ENCODE data around the gene STK11.
A peak's percentile ranks its signal among the peaks of the same experiment; 100 is the strongest.
"Not testable (repeated sequence)": the region's sequence is repeated elsewhere in the genome, so short reads cannot be mapped to it uniquely, and the experiment has no call there.

Gene STK11

DNA sequence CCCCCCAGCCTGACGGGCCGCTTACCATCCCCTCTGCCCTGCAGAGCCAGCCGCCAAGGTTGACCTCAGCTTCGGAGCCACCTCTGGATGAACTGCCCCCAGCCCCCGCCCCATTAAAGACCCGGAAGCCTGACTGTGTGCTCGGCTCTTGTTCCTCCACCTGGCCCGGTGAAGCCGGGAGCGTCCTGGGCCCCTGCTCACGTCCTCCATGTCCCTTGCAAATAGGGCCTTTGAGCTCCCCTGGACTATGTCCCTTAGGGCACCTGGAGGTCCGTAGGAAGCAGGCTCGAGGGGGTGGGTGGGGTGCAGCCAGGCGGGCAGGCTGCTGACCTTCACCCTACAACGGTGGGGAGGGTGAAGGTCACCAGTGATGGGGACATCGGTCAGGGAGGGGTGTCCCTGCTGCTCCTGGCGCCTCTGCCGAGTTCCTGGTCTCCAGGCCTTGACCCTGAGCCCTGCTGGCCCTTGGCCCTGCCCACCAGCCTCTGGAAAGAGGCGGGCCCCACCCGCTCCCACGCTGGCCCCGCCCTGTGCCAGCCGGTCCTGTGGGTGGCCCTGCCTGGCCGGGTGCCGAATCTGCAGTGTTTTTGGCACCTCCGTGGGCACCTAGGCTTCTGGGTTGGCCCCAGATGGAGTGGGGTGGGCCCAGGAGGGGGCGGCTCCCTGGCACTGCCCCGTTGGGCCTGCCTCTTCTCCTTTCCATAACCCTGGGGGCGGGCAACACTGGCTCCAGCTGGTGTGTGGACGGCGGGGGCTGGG is 39.3 kb downstream of the STK11 start:
- no peak overlapping the region for H2AFZ ChIP-seq (ENCODE audit: low read depth, low read length)
- H3K4me3 ChIP-seq (ENCODE audit: low read length), result peak overlapping the region; percentile 56
- peaks cover 12% of the 10 kb centered on the region for H3K79me2 ChIP-seq (ENCODE audit: low read length)
- no peaks in the 10 kb centered on the region for H3K27me3 ChIP-seq (ENCODE audit: low read depth, low read length)
- no peaks in the 10 kb centered on the region for H4K20me1 ChIP-seq (ENCODE audit: insufficient read depth, low read length)
- H3K9me3 ChIP-seq (ENCODE audit: insufficient read depth, low read length), result no peaks in the 10 kb centered on the region
- peaks cover 6% of the 10 kb centered on the region for H3K36me3 ChIP-seq (replicated peaks; ENCODE audit: low read depth, low read length)
- peaks cover 28% of the 10 kb centered on the region for H3K4me1 ChIP-seq (ENCODE audit: low read length)
- TF ChIP-seq, protein P1, sequence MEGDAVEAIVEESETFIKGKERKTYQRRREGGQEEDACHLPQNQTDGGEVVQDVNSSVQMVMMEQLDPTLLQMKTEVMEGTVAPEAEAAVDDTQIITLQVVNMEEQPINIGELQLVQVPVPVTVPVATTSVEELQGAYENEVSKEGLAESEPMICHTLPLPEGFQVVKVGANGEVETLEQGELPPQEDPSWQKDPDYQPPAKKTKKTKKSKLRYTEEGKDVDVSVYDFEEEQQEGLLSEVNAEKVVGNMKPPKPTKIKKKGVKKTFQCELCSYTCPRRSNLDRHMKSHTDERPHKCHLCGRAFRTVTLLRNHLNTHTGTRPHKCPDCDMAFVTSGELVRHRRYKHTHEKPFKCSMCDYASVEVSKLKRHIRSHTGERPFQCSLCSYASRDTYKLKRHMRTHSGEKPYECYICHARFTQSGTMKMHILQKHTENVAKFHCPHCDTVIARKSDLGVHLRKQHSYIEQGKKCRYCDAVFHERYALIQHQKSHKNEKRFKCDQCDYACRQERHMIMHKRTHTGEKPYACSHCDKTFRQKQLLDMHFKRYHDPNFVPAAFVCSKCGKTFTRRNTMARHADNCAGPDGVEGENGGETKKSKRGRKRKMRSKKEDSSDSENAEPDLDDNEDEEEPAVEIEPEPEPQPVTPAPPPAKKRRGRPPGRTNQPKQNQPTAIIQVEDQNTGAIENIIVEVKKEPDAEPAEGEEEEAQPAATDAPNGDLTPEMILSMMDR (IDR thresholded peaks at IDR 0.05; ENCODE audit: low read depth, low read length), result no peak
- H3K27ac ChIP-seq (ENCODE audit: low read length), result peak overlapping the region; percentile 67
- peak overlapping the region; percentile 77 for H3K4me2 ChIP-seq (ENCODE audit: low read length)
- H3K9ac ChIP-seq (ENCODE audit: low read length), result peak overlapping the region; percentile 55

DNA sequence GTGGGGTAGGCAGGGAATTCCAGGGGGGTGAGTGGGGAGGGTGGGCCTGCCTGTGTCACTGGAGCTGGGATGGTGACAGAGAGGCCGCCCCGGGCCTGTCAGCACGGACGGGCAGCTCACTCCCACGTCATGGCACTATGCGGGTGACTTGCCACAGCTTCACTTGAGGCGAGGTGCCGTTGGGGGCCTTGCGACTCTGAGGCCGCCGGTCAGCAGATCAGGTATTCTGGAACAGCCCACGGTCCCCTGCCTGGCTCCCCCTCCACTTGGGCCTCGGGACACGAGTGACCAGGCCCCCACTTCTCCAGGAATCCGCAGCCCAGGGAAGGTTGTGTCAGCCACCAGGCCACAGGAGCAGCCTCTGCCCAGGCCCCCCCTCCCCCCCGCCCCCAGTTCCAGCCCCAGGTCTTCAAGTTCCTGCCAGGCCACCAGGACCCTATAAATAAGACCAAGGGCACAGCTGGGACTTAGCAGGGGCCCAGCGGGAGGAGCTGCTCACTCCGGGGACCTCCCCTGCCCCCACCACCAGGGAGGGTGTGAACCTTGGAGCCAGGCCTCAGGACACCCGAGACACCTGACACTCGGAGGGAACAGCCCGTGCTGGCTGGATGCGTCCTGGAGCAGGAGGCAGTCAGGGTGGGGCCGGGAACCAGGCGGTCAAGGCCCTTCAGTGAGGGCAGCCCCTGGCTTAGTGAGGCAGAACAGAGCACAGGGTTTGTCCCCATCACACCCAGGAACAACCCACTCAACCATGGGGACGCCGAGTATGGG is 40.1 kb downstream of the STK11 start:
- H3K36me3 ChIP-seq (replicated peaks; ENCODE audit: low read depth, low read length), result peaks cover 6% of the 10 kb centered on the region
- H3K27ac ChIP-seq (ENCODE audit: low read length), result no peak overlapping the region
- no peaks in the 10 kb centered on the region for H3K27me3 ChIP-seq (ENCODE audit: low read depth, low read length)
- no peak overlapping the region for H3K9ac ChIP-seq (ENCODE audit: low read length)
- no peaks in the 10 kb centered on the region for H3K9me3 ChIP-seq (ENCODE audit: insufficient read depth, low read length)
- no peak overlapping the region for H3K4me2 ChIP-seq (ENCODE audit: low read length)
- TF ChIP-seq, protein P1 (IDR thresholded peaks at IDR 0.05; ENCODE audit: low read depth, low read length), result no peak
- TF ChIP-seq EZH2phosphoT487 (IDR thresholded peaks at IDR 0.05; ENCODE audit: low read depth), result no peak
- peaks cover 27% of the 10 kb centered on the region for H3K4me1 ChIP-seq (ENCODE audit: low read length)
- H4K20me1 ChIP-seq (ENCODE audit: insufficient read depth, low read length), result no peaks in the 10 kb centered on the region
- no peak overlapping the region for H2AFZ ChIP-seq (ENCODE audit: low read depth, low read length)
- peaks cover 20% of the 10 kb centered on the region for H3K79me2 ChIP-seq (ENCODE audit: low read length)
- H3K4me3 ChIP-seq (ENCODE audit: low read length), result no peak overlapping the region

DNA sequence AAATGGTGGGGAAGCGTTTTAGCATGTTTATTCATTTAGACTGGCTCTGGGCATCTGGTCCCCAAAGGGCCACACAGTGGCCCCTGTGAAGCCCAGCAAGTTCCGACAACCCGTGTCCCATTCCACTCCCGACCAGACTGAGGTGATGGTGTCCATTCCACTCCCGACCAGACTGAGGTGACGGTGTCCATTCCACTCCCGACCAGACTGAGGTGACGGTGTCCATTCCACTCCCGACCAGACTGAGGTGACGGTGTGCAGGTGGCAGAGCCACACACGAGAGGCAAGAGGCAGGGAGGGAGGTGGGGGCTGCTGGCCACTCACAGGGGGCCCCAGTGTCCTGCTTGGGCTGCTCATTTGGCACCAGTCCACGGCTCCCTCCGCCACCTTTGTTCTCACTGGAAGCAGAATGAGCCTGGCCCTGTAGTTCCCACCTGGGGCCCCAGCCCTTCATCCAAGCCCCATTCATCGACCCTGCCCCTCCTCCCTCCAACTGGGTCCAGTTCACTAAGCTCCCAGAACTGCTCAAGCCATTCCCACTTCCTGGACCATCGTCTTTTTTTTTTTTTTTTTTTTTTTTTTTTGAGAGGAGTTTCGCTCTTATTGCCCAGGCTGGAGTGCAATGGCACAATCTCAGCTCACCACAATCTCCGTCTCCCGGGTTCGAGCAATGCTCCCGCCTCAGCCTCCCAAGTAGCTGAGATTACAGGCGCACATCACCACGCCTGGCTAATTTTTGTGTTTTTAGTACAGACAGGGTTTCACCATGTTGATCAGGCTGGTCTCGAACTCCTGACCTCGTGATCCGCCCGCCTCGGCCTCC is 40.9 kb downstream of the STK11 start:
- not testable (repeated sequence) for H3K4me2 ChIP-seq (ENCODE audit: low read length); H3K27ac ChIP-seq (ENCODE audit: low read length)
- peaks cover 21% of the 10 kb centered on the region for H3K4me1 ChIP-seq (ENCODE audit: low read length)

DNA sequence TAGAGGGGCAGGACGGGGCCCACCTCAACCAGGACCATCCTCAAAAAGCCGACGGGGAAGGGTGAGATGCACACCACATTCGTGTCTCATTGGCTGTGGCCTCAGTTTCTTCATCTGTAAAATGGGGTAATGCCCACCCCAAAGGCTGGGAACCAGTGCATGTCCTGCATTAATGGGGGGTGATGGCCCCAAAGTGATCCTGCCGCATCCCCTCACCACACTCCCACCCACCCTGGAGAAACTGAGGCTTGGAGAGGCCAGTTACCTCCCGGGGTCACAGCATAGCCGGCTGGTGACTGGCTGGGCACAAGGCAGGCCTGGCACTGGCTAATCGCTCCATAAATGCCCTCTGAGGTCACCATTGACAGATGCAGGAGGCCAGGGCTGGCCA is 42.2 kb downstream of the STK11 start:
- Histone ChIP-seq H3K36me3 (replicated peaks; ENCODE audit: low read depth, low read length) (peaks cover 22% of the 10 kb centered on the region), H3K27me3 (ENCODE audit: low read depth, low read length) (no peaks in the 10 kb centered on the region), H3K4me1 (ENCODE audit: low read length) (peaks cover 29% of the 10 kb centered on the region), H3K9ac (ENCODE audit: low read length) (peak overlapping the region; percentile 82; the same call in 1 of the 2 replicates), H3K4me2 (ENCODE audit: low read length) (peak overlapping the region; percentile 70), H3K4me3 (ENCODE audit: low read length) (peak overlapping the region; percentile 78), H3K79me2 (ENCODE audit: low read length) (peaks cover 31% of the 10 kb centered on the region), H3K27ac (ENCODE audit: low read length) (peak overlapping the region; percentile 81; the same call in 1 of the 2 replicates), H4K20me1 (ENCODE audit: insufficient read depth, low read length) (no peaks in the 10 kb centered on the region), H3K9me3 (ENCODE audit: insufficient read depth, low read length) (no peaks in the 10 kb centered on the region), H2AFZ (ENCODE audit: low read depth, low read length) (no peak overlapping the region)
- TF ChIP-seq EZH2phosphoT487 (IDR thresholded peaks at IDR 0.05; ENCODE audit: low read depth), result no peak
- TF ChIP-seq, protein P1 (IDR thresholded peaks at IDR 0.05; ENCODE audit: low read depth, low read length), result no peak

More for the DNA sequence above, 40.9 kb downstream of the STK11 start:
- H3K36me3 ChIP-seq (replicated peaks; ENCODE audit: low read depth, low read length), result peaks cover 11% of the 10 kb centered on the region
- not testable (repeated sequence) for H3K9ac ChIP-seq (ENCODE audit: low read length); H2AFZ ChIP-seq (ENCODE audit: low read depth, low read length); H3K9me3 ChIP-seq (ENCODE audit: insufficient read depth, low read length); H3K4me3 ChIP-seq (ENCODE audit: low read length); H3K27me3 ChIP-seq (ENCODE audit: low read depth, low read length); H4K20me1 ChIP-seq (ENCODE audit: insufficient read depth, low read length)
- H3K79me2 ChIP-seq (ENCODE audit: low read length), result peaks cover 28% of the 10 kb centered on the region
